GM19372 (cell line): Measurements from ENCODE around the gene ZDHHC14.
"Not testable (repeated sequence)": the region's sequence is repeated elsewhere in the genome, so short reads cannot be mapped to it uniquely, and the experiment has no call there.

Experiments
- ATAC-seq: cut with Tn5 transposase; IDR thresholded peaks from one replicate; pipeline ENCODE4 v1.9.1; 2021; ENCODE audit warnings: mild to moderate bottlenecking, low read depth, moderate library complexity; ENCODE audit not compliant: unreplicated experiment

The ZDHHC14 gene

GRCh38 chr6:157380779-157381561, at the start of gene ZDHHC14:
Gene ZDHHC14 (plus strand): TSS chr6:157381190.
- ATAC-seq, result peak; percentile 67

- no peak for ATAC-seq
Observed at GRCh38 chr6:157332813-157333212, 48.2 kb upstream of the ZDHHC14 start.

- ATAC-seq, result no peak
Observed at GRCh38 chr6:157333537-157333936, 47.5 kb upstream of the ZDHHC14 start.

GRCh38 chr6:157333956-157334355, 47.0 kb upstream of the ZDHHC14 start:
- ATAC-seq, result no peak

GRCh38 chr6:157335829-157336228, 45.2 kb upstream of the ZDHHC14 start:
- no peak for ATAC-seq

GRCh38 chr6:157337276-157337675, 43.7 kb upstream of the ZDHHC14 start:
- not testable (repeated sequence) for ATAC-seq

- ATAC-seq, result no peak
Observed at GRCh38 chr6:157337751-157338150, 43.2 kb upstream of the ZDHHC14 start.

- no peak for ATAC-seq
Observed at GRCh38 chr6:157339432-157339831, 41.6 kb upstream of the ZDHHC14 start.

GRCh38 chr6:157343732-157344131, 37.3 kb upstream of the ZDHHC14 start:
- ATAC-seq, result no peak

GRCh38 chr6:157346373-157346772, 34.6 kb upstream of the ZDHHC14 start:
- no peak for ATAC-seq

GRCh38 chr6:157358287-157358686, 22.7 kb upstream of the ZDHHC14 start:
- ATAC-seq, result no peak

GRCh38 chr6:157361886-157362285, 19.1 kb upstream of the ZDHHC14 start:
- no peak for ATAC-seq

GRCh38 chr6:157364705-157365104, 16.3 kb upstream of the ZDHHC14 start:
- no peak for ATAC-seq

- ATAC-seq, result no peak
Observed at GRCh38 chr6:157366648-157367047, 14.3 kb upstream of the ZDHHC14 start.

- ATAC-seq, result no peak
Observed at GRCh38 chr6:157368359-157369049, 12.5 kb upstream of the ZDHHC14 start.

GRCh38 chr6:157370755-157371154, 10.2 kb upstream of the ZDHHC14 start:
- no peak for ATAC-seq

GRCh38 chr6:157372501-157373280, 8.3 kb upstream of the ZDHHC14 start:
- ATAC-seq, result no peak

GRCh38 chr6:157374889-157375443, 6.0 kb upstream of the ZDHHC14 start:
- ATAC-seq, result no peak

GRCh38 chr6:157376241-157376640, 4.7 kb upstream of the ZDHHC14 start:
- ATAC-seq, result no peak

- ATAC-seq, result no peak
Observed at GRCh38 chr6:157376706-157377230, 4.2 kb upstream of the ZDHHC14 start.
